H1 (cell line): ENCODE data around the gene CHST12.

Experiments
- CTCF ChIP-seq, 3 experiments: IDR thresholded peaks; 1 replicate in 2 of 3; 2 replicates in 1 of 3; pipeline versions ENCODE4 v1.5.1 to v1.6.1; 2011; ENCODE audit warnings: low read length in 3 of 3, mild to moderate bottlenecking in 3 of 3, inconsistent platforms in 2 of 3, low read depth in 1 of 3, moderate library complexity in 1 of 3; ENCODE audit not compliant: insufficient read depth in 1 of 3; ENCODE audit errors: control extremely low read depth in 1 of 3
- MAX ChIP-seq: IDR thresholded peaks from 2 replicates; pipeline ENCODE4 v1.6.1; 2012; ENCODE audit warnings: inconsistent platforms
- POLR2A ChIP-seq, 2 experiments: IDR thresholded peaks; 1 replicate in 1 of 2; 2 replicates in 1 of 2; pipeline ENCODE4 v1.6.1; 2011; ENCODE audit warnings: low read depth in 2 of 2, low read length in 2 of 2, mild to moderate bottlenecking in 2 of 2; ENCODE audit errors: control extremely low read depth in 1 of 2
- POLR2AphosphoS5 ChIP-seq: IDR thresholded peaks from 2 replicates; pipeline ENCODE4 v1.6.1; 2011; ENCODE audit warnings: low read depth, low read length
- SIN3A ChIP-seq, 2 experiments: IDR thresholded peaks in 1 of 2; conservative IDR thresholded peaks in 1 of 2; 2 replicates each; pipeline ENCODE4 v1.6.1; 2011 to 2012; ENCODE audit warnings: low read length in 2 of 2, improper control_type of control experiment in 1 of 2, low read depth in 1 of 2, mild to moderate bottlenecking in 1 of 2
- YY1 ChIP-seq: IDR thresholded peaks from 2 replicates; pipeline ENCODE4 v1.6.1; 2011; ENCODE audit warnings: low read depth, mild to moderate bottlenecking, low read length
- TF ChIP-seq, protein P1 (sequence below): IDR thresholded peaks from 2 replicates; pipeline ENCODE4 v1.6.1; 2012; ENCODE audit warnings: low read length, inconsistent platforms
- TF ChIP-seq, protein P2 (sequence below): IDR thresholded peaks from 2 replicates; pipeline ENCODE4 v1.6.1; 2011; ENCODE audit warnings: low read length, improper control_type of control experiment

- TF ChIP-seq, protein P1, sequence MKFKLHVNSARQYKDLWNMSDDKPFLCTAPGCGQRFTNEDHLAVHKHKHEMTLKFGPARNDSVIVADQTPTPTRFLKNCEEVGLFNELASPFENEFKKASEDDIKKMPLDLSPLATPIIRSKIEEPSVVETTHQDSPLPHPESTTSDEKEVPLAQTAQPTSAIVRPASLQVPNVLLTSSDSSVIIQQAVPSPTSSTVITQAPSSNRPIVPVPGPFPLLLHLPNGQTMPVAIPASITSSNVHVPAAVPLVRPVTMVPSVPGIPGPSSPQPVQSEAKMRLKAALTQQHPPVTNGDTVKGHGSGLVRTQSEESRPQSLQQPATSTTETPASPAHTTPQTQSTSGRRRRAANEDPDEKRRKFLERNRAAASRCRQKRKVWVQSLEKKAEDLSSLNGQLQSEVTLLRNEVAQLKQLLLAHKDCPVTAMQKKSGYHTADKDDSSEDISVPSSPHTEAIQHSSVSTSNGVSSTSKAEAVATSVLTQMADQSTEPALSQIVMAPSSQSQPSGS = no peak
- TF ChIP-seq CTCF (IDR thresholded peaks at IDR 0.05; ENCODE audit: control extremely low read depth in 1 of 3, insufficient read depth in 1 of 3, low read depth in 1 of 3, low read length in 3 of 3) = no peak
- no peak for TF ChIP-seq YY1
- no peak for TF ChIP-seq MAX
- TF ChIP-seq SIN3A (conservative IDR thresholded peaks at IDR 0.05 in 1 of 2, IDR thresholded peaks at IDR 0.05 in 1 of 2; ENCODE audit: low read depth in 1 of 2, low read length in 2 of 2) = no peak
- TF ChIP-seq POLR2AphosphoS5 = no peak
- no peak for TF ChIP-seq POLR2A (IDR thresholded peaks at IDR 0.05; ENCODE audit: control extremely low read depth in 1 of 2, low read depth in 2 of 2, low read length in 2 of 2)
- TF ChIP-seq, protein P2, sequence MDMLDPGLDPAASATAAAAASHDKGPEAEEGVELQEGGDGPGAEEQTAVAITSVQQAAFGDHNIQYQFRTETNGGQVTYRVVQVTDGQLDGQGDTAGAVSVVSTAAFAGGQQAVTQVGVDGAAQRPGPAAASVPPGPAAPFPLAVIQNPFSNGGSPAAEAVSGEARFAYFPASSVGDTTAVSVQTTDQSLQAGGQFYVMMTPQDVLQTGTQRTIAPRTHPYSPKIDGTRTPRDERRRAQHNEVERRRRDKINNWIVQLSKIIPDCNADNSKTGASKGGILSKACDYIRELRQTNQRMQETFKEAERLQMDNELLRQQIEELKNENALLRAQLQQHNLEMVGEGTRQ = no peak
These were observed 72.2 kb downstream of the CHST12 start for GRCh38 chr7:2475678-2476015.
